ENCODE data around the gene UTRN. TPM values are rescaled to one million over a fixed set of nuclear protein-coding genes. Genes with fewer than 3 reads are reported as not detected.
A peak's percentile ranks its signal among the peaks of the same experiment; 100 is the strongest.

UTRN gene
- total RNA-seq (2021) (125 to 127 TPM (median 125 TPM) in 3 replicates), Bru-seq, nascent RNA (percentile 86 among the genes with signal in this experiment)
- long read RNA-seq, experiment 1, partial matches to known transcripts, result 67 of 110 reads
- long read RNA-seq, experiment 1, other reads (novel, unspliced or antisense), result 43 of 110 reads
- long read RNA-seq, experiment 2, partial matches to known transcripts, result 29 of 68 reads
- long read RNA-seq, experiment 2, other reads (novel, unspliced or antisense), result 38 of 68 reads
- long read RNA-seq, experiment 3, partial matches to known transcripts, result 0 of 2 reads
- long read RNA-seq, experiment 3, other reads (novel, unspliced or antisense), result 2 of 2 reads

GRCh38 chr6:144284783-144285547 is at the start of gene UTRN:
Gene UTRN (plus strand): TSS chr6:144285335. CDS start chr6:144291829, 6,494 bp downstream.
- Mint-ChIP-seq H3K27me3 (ENCODE audit: low read depth) (no peaks in the 10 kb centered on the region; the same call in 1 of the 2 replicates), H3K4me3 (peak within 1 kb of the TSS; percentile 100), H3K9me3 (no peaks in the 10 kb centered on the region), H3K4me1 (peaks cover 35% of the 10 kb centered on the region), H3K27ac (peak within 1 kb of the TSS; percentile 96), H3K36me3 (peaks cover 3% of the 10 kb centered on the region; the same call in 1 of the 2 replicates)
- peak; percentile 71 for ATAC-seq
- CTCF ChIA-PET, result interaction anchor here (0.6 to 2.5 kb wide), 6 partner anchors 19 to 299 kb away, joined by 3 to 23 read pairs (median 4); no protein-coding TSS in a partner anchor
- POLR2A ChIA-PET, result interaction anchor here (1.1 to 2.5 kb wide), 4 partner anchors 19 to 50 kb away, joined by 3 to 13 read pairs (median 4); no protein-coding TSS in a partner anchor
- peak; percentile 89 for DNase-seq (ENCODE audit: low spot score)
- TF ChIP-seq ZNF416 (CRISPR knock-in tag; IDR thresholded peaks at IDR 0.05), result no peak
- TF ChIP-seq OVOL2 (CRISPR knock-in tag; IDR thresholded peaks at IDR 0.05; ENCODE audit: borderline replicate concordance), result no peak
- peak; percentile 75; the same call in 1 of the 2 replicates for TF ChIP-seq SP1 (CRISPR knock-in tag; conservative IDR thresholded peaks at IDR 0.05)
- no peak for TF ChIP-seq GTF2I (CRISPR knock-in tag; conservative IDR thresholded peaks at IDR 0.05)
- no peak for TF ChIP-seq KAT7 (CRISPR knock-in tag; IDR thresholded peaks at IDR 0.05; ENCODE audit: borderline replicate concordance)
- peak; percentile 71; the same call in 1 of the 2 replicates for TF ChIP-seq ZBTB21 (CRISPR knock-in tag; IDR thresholded peaks at IDR 0.05; ENCODE audit: borderline replicate concordance)
- TF ChIP-seq SOX15 (CRISPR knock-in tag; IDR thresholded peaks at IDR 0.05), result no peak
- no peak for TF ChIP-seq ZNF512 (CRISPR knock-in tag; IDR thresholded peaks at IDR 0.05; ENCODE audit: borderline replicate concordance)
- no peak for TF ChIP-seq MXD4 (CRISPR knock-in tag; IDR thresholded peaks at IDR 0.05; ENCODE audit: borderline replicate concordance)
- TF ChIP-seq CDX4 (CRISPR knock-in tag; IDR thresholded peaks at IDR 0.05; ENCODE audit: borderline replicate concordance), result no peak
- TF ChIP-seq JUN (CRISPR knock-in tag; IDR thresholded peaks at IDR 0.05), result no peak; the same call in 1 of the 2 replicates
- no peak for TF ChIP-seq PREB (CRISPR knock-in tag; IDR thresholded peaks at IDR 0.05; ENCODE audit: borderline replicate concordance)
- no peak for TF ChIP-seq ZNF425 (CRISPR knock-in tag; conservative IDR thresholded peaks at IDR 0.05)
- TF ChIP-seq ATF1 (CRISPR knock-in tag; IDR thresholded peaks at IDR 0.05), result no peak
- peak; percentile 94 for TF ChIP-seq USF2 (CRISPR knock-in tag; IDR thresholded peaks at IDR 0.05)
- no peak for TF ChIP-seq ATF3 (CRISPR knock-in tag; conservative IDR thresholded peaks at IDR 0.05)
- no peak for TF ChIP-seq NR1H2 (CRISPR knock-in tag; IDR thresholded peaks at IDR 0.05)
- TF ChIP-seq ZNF219 (CRISPR knock-in tag; IDR thresholded peaks at IDR 0.05; ENCODE audit: borderline replicate concordance), result no peak; the same call in 1 of the 2 replicates
- no peak for TF ChIP-seq SMAD4 (CRISPR knock-in tag; IDR thresholded peaks at IDR 0.05)
- no peak for TF ChIP-seq ZNF396 (CRISPR knock-in tag; IDR thresholded peaks at IDR 0.05; ENCODE audit: borderline replicate concordance)
- TF ChIP-seq ZNF121 (CRISPR knock-in tag; IDR thresholded peaks at IDR 0.05), result no peak
- no peak for TF ChIP-seq IRF2 (CRISPR knock-in tag; IDR thresholded peaks at IDR 0.05; ENCODE audit: borderline replicate concordance, low read depth)
- peak; percentile 91 for TF ChIP-seq ETV6 (CRISPR knock-in tag; IDR thresholded peaks at IDR 0.05)
- TF ChIP-seq RORB (CRISPR knock-in tag; IDR thresholded peaks at IDR 0.05), result no peak
- TF ChIP-seq E2F4 (CRISPR knock-in tag; IDR thresholded peaks at IDR 0.05; ENCODE audit: borderline replicate concordance, low read depth), result 0 out of 2 replicates have a peak, but pooled peaks have one; percentile 30
- TF ChIP-seq USF1 (CRISPR knock-in tag; IDR thresholded peaks at IDR 0.05), result peak; percentile 90
- no peak for TF ChIP-seq NFYB (CRISPR knock-in tag; conservative IDR thresholded peaks at IDR 0.05; ENCODE audit: low read depth)

Data from WTC11 (cell line).